ENCODE measurements around the gene FUT7. TPM values are rescaled to one million over a fixed set of nuclear protein-coding genes. Genes with fewer than 3 reads are reported as not detected.
A peak's percentile ranks its signal among the peaks of the same experiment; 100 is the strongest.
"Not testable (repeated sequence)": the region's sequence is repeated elsewhere in the genome, so short reads cannot be mapped to it uniquely, and the experiment has no call there.

Gene FUT7
- total and polyA plus RNA-seq, 2 donors (not counting 1 experiment from before 2014, with no cell fraction given) = not detected

- Histone ChIP-seq H3K4me2 (ENCODE audit: extremely low read depth, insufficient read depth, low read length) (no peak overlapping the region), H3K4me3 (replicated peaks in 1 of 4; ENCODE audit: control extremely low read depth in 1 of 4, insufficient read depth in 1 of 4, low read depth in 3 of 4, low read length in 4 of 4) (no peak overlapping the region), H3K36me3 (ENCODE audit: control insufficient read depth, insufficient read depth, low read length) (peaks cover 5% of the 10 kb centered on the region), H3K9me3 (ENCODE audit: control insufficient read depth, insufficient read depth, low read depth, low read length) (no peaks in the 10 kb centered on the region), H3K27me3 (ENCODE audit: control insufficient read depth, insufficient read depth, low read length) (no peaks in the 10 kb centered on the region), H3K79me2 (ENCODE audit: control insufficient read depth, insufficient read depth, low read length) (no peaks in the 10 kb centered on the region), H3K9ac (ENCODE audit: insufficient read depth, low read length) (no peak overlapping the region), H2AFZ (ENCODE audit: low read length) (no peak overlapping the region), H3K4me1 (ENCODE audit: control insufficient read depth, extremely low read depth, insufficient read depth, low read length) (peaks cover 8% of the 10 kb centered on the region), H4K20me1 (ENCODE audit: control insufficient read depth, extremely low read depth, insufficient read depth, low read length) (no peaks in the 10 kb centered on the region), H3K27ac (ENCODE audit: insufficient read depth, low read length) (no peak overlapping the region)
- TF ChIP-seq EZH2 (IDR thresholded peaks at IDR 0.05; ENCODE audit: low read length, missing control alignments) (no peak), CTCF (conservative IDR thresholded peaks at IDR 0.05 in 1 of 2, IDR thresholded peaks at IDR 0.05 in 1 of 2; ENCODE audit: low read depth in 1 of 2, low read length in 2 of 2) (no peak)
- DNase-seq (ENCODE audit: low read depth in 2 of 2) = peak in 1 of 2 donors; percentile 57
Measured at GRCh38 chr9:137007108-137007815, 24.6 kb downstream of the FUT7 start.

GRCh38 chr9:137006116-137007003 is 25.5 kb downstream of the FUT7 start:
- peaks cover 8% of the 10 kb centered on the region for H3K4me1 ChIP-seq (ENCODE audit: control insufficient read depth, extremely low read depth, insufficient read depth, low read length)
- DNase-seq (ENCODE audit: low read depth in 2 of 2) = peak in 1 of 2 donors; percentile 54
- peaks cover 4% of the 10 kb centered on the region for H3K36me3 ChIP-seq (ENCODE audit: control insufficient read depth, insufficient read depth, low read length)
- H3K9ac ChIP-seq (ENCODE audit: insufficient read depth, low read length) = no peak overlapping the region
- H2AFZ ChIP-seq (ENCODE audit: low read length) = no peak overlapping the region
- no peak overlapping the region for H3K27ac ChIP-seq (ENCODE audit: insufficient read depth, low read length)
- H3K4me2 ChIP-seq (ENCODE audit: extremely low read depth, insufficient read depth, low read length) = no peak overlapping the region
- no peak overlapping the region for H3K4me3 ChIP-seq (replicated peaks in 1 of 4; ENCODE audit: control extremely low read depth in 1 of 4, insufficient read depth in 1 of 4, low read depth in 3 of 4, low read length in 4 of 4)
- TF ChIP-seq EZH2 (IDR thresholded peaks at IDR 0.05; ENCODE audit: low read length, missing control alignments) = no peak
- TF ChIP-seq CTCF (conservative IDR thresholded peaks at IDR 0.05 in 1 of 2, IDR thresholded peaks at IDR 0.05 in 1 of 2; ENCODE audit: low read depth in 1 of 2, low read length in 2 of 2) = no peak
- no peaks in the 10 kb centered on the region for H4K20me1 ChIP-seq (ENCODE audit: control insufficient read depth, extremely low read depth, insufficient read depth, low read length)
- no peaks in the 10 kb centered on the region for H3K79me2 ChIP-seq (ENCODE audit: control insufficient read depth, insufficient read depth, low read length)
- H3K27me3 ChIP-seq (ENCODE audit: control insufficient read depth, insufficient read depth, low read length) = no peaks in the 10 kb centered on the region
- H3K9me3 ChIP-seq (ENCODE audit: control insufficient read depth, insufficient read depth, low read depth, low read length) = no peaks in the 10 kb centered on the region

- peaks cover 13% of the 10 kb centered on the region for H3K4me1 ChIP-seq (ENCODE audit: control insufficient read depth, extremely low read depth, insufficient read depth, low read length)
- H3K36me3 ChIP-seq (ENCODE audit: control insufficient read depth, insufficient read depth, low read length); H3K27ac ChIP-seq (ENCODE audit: insufficient read depth, low read length); H3K79me2 ChIP-seq (ENCODE audit: control insufficient read depth, insufficient read depth, low read length); H3K9ac ChIP-seq (ENCODE audit: insufficient read depth, low read length); H3K9me3 ChIP-seq (ENCODE audit: control insufficient read depth, insufficient read depth, low read depth, low read length); DNase-seq (ENCODE audit: low read depth in 2 of 2); H3K27me3 ChIP-seq (ENCODE audit: control insufficient read depth, insufficient read depth, low read length); H4K20me1 ChIP-seq (ENCODE audit: control insufficient read depth, extremely low read depth, insufficient read depth, low read length); H3K4me3 ChIP-seq (replicated peaks in 1 of 4; ENCODE audit: control extremely low read depth in 1 of 4, insufficient read depth in 1 of 4, low read depth in 3 of 4, low read length in 4 of 4); H3K4me2 ChIP-seq (ENCODE audit: extremely low read depth, insufficient read depth, low read length); H2AFZ ChIP-seq (ENCODE audit: low read length): not testable (repeated sequence)
- peak in 1 of 2 donors; percentile 31 for TF ChIP-seq CTCF (conservative IDR thresholded peaks at IDR 0.05 in 1 of 2, IDR thresholded peaks at IDR 0.05 in 1 of 2; ENCODE audit: low read depth in 1 of 2, low read length in 2 of 2)
Measured at GRCh38 chr9:137004285-137004684, 27.6 kb downstream of the FUT7 start.
